Kidney (tissue), 14 donors: ENCODE data around the gene GALNT9. TPM values are rescaled to one million over a fixed set of nuclear protein-coding genes. Genes with fewer than 3 reads are reported as not detected.
A peak's percentile ranks its signal among the peaks of the same experiment; 100 is the strongest.

Experiments used
- DNase-seq, 5 donors: peaks; one replicate each; pipeline ENCODE4 v3.0.0-alpha.2; 2013 to 2020
- FAIRE-seq: peaks from 2 replicates; lab custom pipeline; 2012; peaks lifted over from hg19 to GRCh38; lab: Jason Lieb, UNC
- H3K27ac ChIP-seq, 2 donors: one replicate each; pipeline ENCODE4 v1.7.0; 2013; ENCODE audit warnings: low read depth in 2 of 2, low read length in 2 of 2, inconsistent platforms in 1 of 2
- H3K27me3 ChIP-seq: one replicate; pipeline ENCODE4 v1.7.1; 2013; ENCODE audit warnings: low read length, inconsistent platforms; ENCODE audit not compliant: control insufficient read depth, insufficient read depth
- H3K36me3 ChIP-seq, 3 donors: one replicate each; pipeline versions ENCODE4 v1.7.0 to v1.7.1; 2013; ENCODE audit warnings: low read length in 3 of 3, control low read depth in 1 of 3, inconsistent platforms in 1 of 3; ENCODE audit not compliant: insufficient read depth in 3 of 3, control insufficient read depth in 2 of 3
- H3K4me1 ChIP-seq, 3 donors: one replicate each; pipeline versions ENCODE4 v1.7.0 to v1.7.1; 2013; ENCODE audit warnings: low read length in 3 of 3, inconsistent platforms in 1 of 3, low read depth in 1 of 3; ENCODE audit not compliant: control insufficient read depth in 2 of 3, insufficient read depth in 2 of 3
- H3K4me3 ChIP-seq, 3 donors: one replicate each; pipeline versions ENCODE4 v1.7.0 to v1.8.1; 2013; ENCODE audit warnings: low read length in 3 of 3, control low read depth in 1 of 3, inconsistent platforms in 1 of 3
- H3K9ac ChIP-seq, 3 donors: one replicate each; pipeline versions ENCODE4 v1.7.0 to v1.7.1; 2013; ENCODE audit warnings: low read length in 3 of 3, control low read depth in 1 of 3, inconsistent platforms in 1 of 3
- H3K9me3 ChIP-seq, 3 donors: one replicate each; pipeline versions ENCODE4 v1.7.0 to v1.7.1; 2013; ENCODE audit warnings: low read length in 3 of 3, control low read depth in 1 of 3, inconsistent platforms in 1 of 3; ENCODE audit not compliant: control insufficient read depth in 2 of 3, insufficient read depth in 1 of 3
- CTCF ChIP-seq: IDR thresholded peaks from 3 replicates; pipeline ENCODE4 v1.5.1; 2012; ENCODE audit warnings: mild to moderate bottlenecking, moderate library complexity, borderline replicate concordance; ENCODE audit not compliant: insufficient read depth; ENCODE audit errors: extremely low read depth
- intact Hi-C: fragments of 100-400 bp; cut with DNase I; formaldehyde crosslinking; loops from one replicate; pipeline ENCODE4 v1.11.1; 2022
- polyA plus RNA-seq: library from polyadenylated mRNA; stranded (reverse); fragments of 350-450 nt; fragmentation: Illumina TruSeq; extraction: RNeasy Lipid Tissue Mini Kit (QIAGEN cat#74804); gene quantifications from one replicate; pipeline ENCODE4 v1.2.3, GENCODE V29; 2014; ENCODE audit warnings: low read depth, low replicate concordance; ENCODE audit not compliant: insufficient read depth
- total RNA-seq: library from RNA; stranded (reverse); fragmentation: NEBNext Ultra II Directional; extraction: Animal tissue kit (Norgen Biotek cat#: 25700); gene quantifications from one replicate; pipeline ENCODE4 v1.2.1, GENCODE V29; 2021
- donor health status: control.
- donor health status: control.
- donor health status: control.
- donor health status: control.
- donor health status: control.
- donor health status: DM: yes; HTN: yes; CAD: no.
- donor health status: Normal renal cell carcinoma (clear cell type).

The GALNT9 gene
- total and polyA plus RNA-seq, 2 donors from 2014 or later, result 4.8 to 20.7 TPM

- no peak for TF ChIP-seq CTCF
Observed at GRCh38 chr12:132218527-132218875, 110.9 kb downstream of the GALNT9 start.

GRCh38 chr12:132217800-132218526 is 111.4 kb downstream of the GALNT9 start:
- no peak overlapping the region for H3K9ac ChIP-seq
- no peak for TF ChIP-seq CTCF
- H3K27ac ChIP-seq, result no peak overlapping the region
- peak in 1 of 5 donors; percentile 43 for DNase-seq
- H3K9me3 ChIP-seq, result no peaks in the 10 kb centered on the region
- intact Hi-C loops, result no loop called here
- H3K4me3 ChIP-seq, result no peak overlapping the region
- no peaks in the 10 kb centered on the region for H3K27me3 ChIP-seq
- FAIRE-seq, result no peak
- H3K4me1 ChIP-seq, result peaks cover 0 to 3% (median 0%) of the 10 kb centered on the region in 3 donors
- H3K36me3 ChIP-seq, result no peaks in the 10 kb centered on the region

More at GRCh38 chr12:132218527-132218875, 110.9 kb downstream of the GALNT9 start:
- no peak for FAIRE-seq
- Histone ChIP-seq H3K4me1 (peaks cover 0 to 3% (median 0%) of the 10 kb centered on the region in 3 donors), H3K4me3 (no peak overlapping the region), H3K9me3 (no peaks in the 10 kb centered on the region), H3K27me3 (no peaks in the 10 kb centered on the region), H3K27ac (no peak overlapping the region), H3K9ac (no peak overlapping the region), H3K36me3 (no peaks in the 10 kb centered on the region)
- DNase-seq, result peak in 1 of 5 donors; percentile 42
- intact Hi-C loops, result no loop called here

- Histone ChIP-seq H3K27me3 (no peaks in the 10 kb centered on the region), H3K9me3 (no peaks in the 10 kb centered on the region), H3K36me3 (no peaks in the 10 kb centered on the region), H3K4me3 (no peak overlapping the region), H3K9ac (no peak overlapping the region), H3K27ac (no peak overlapping the region), H3K4me1 (peaks cover 0 to under 1% (median 0%) of the 10 kb centered on the region in 3 donors)
- intact Hi-C loops, result no loop called here
- no peak for DNase-seq
- no peak for FAIRE-seq
- TF ChIP-seq CTCF, result no peak
Observed at GRCh38 chr12:132217371-132217770, 112.0 kb downstream of the GALNT9 start.
